ENCODE data around the gene EPHA6.

Gene EPHA6

GRCh38 chr3:96813820-96814650, at the start of gene EPHA6:
TSS of gene EPHA6 (plus strand) at chr3:96814594.
- DNase-seq = no peak

GRCh38 chr3:96776818-96777217, 37.6 kb upstream of the EPHA6 start:
- no peak for DNase-seq

GRCh38 chr3:96779810-96780209, 34.6 kb upstream of the EPHA6 start:
- DNase-seq = no peak

- no peak for DNase-seq
These were observed 18.3 kb upstream of the EPHA6 start for GRCh38 chr3:96796101-96796500.

GRCh38 chr3:96803870-96804269, 10.5 kb upstream of the EPHA6 start:
- DNase-seq = no peak

GRCh38 chr3:96806341-96806740, 8.1 kb upstream of the EPHA6 start:
- DNase-seq = no peak

GRCh38 chr3:96813134-96813819, 1.1 kb upstream of the EPHA6 start:
- DNase-seq = no peak

GRCh38 chr3:96814651-96815567, 515 bp downstream of the EPHA6 start:
- no peak for DNase-seq

- no peak for DNase-seq
These were observed 16.8 kb downstream of the EPHA6 start for GRCh38 chr3:96831175-96831574.

- DNase-seq = no peak
These were observed 18.9 kb downstream of the EPHA6 start for GRCh38 chr3:96833301-96833700.

- no peak for DNase-seq
These were observed 21.9 kb downstream of the EPHA6 start for GRCh38 chr3:96836153-96836915.

- no peak for DNase-seq
These were observed 29.3 kb downstream of the EPHA6 start for GRCh38 chr3:96843505-96844203.

GRCh38 chr3:96844204-96844514, 29.8 kb downstream of the EPHA6 start:
- DNase-seq = no peak

GRCh38 chr3:96852849-96853248, 38.5 kb downstream of the EPHA6 start:
- no peak for DNase-seq

GRCh38 chr3:96860882-96861281, 46.5 kb downstream of the EPHA6 start:
- no peak for DNase-seq

- DNase-seq = no peak
These were observed 48.8 kb downstream of the EPHA6 start for GRCh38 chr3:96863129-96863740.

GRCh38 chr3:96865605-96866004, 51.2 kb downstream of the EPHA6 start:
- DNase-seq = no peak

GRCh38 chr3:96869316-96869715, 54.9 kb downstream of the EPHA6 start:
- DNase-seq = no peak

GRCh38 chr3:96877510-96877909, 63.1 kb downstream of the EPHA6 start:
- DNase-seq = no peak

GRCh38 chr3:96900031-96900430, 85.6 kb downstream of the EPHA6 start:
- DNase-seq = no peak

GRCh38 chr3:96900566-96900965, 86.2 kb downstream of the EPHA6 start:
- no peak for DNase-seq

GRCh38 chr3:96915445-96915844, 101.1 kb downstream of the EPHA6 start:
- DNase-seq = no peak
